ENCODE measurements around the gene INO80D. TPM values are rescaled to one million over a fixed set of nuclear protein-coding genes. Genes with fewer than 3 reads are reported as not detected.

The INO80D gene
- total RNA-seq, 6 experiments from 2014 or later: 5.2 to 9.0 (median 8.2) TPM

DNA sequence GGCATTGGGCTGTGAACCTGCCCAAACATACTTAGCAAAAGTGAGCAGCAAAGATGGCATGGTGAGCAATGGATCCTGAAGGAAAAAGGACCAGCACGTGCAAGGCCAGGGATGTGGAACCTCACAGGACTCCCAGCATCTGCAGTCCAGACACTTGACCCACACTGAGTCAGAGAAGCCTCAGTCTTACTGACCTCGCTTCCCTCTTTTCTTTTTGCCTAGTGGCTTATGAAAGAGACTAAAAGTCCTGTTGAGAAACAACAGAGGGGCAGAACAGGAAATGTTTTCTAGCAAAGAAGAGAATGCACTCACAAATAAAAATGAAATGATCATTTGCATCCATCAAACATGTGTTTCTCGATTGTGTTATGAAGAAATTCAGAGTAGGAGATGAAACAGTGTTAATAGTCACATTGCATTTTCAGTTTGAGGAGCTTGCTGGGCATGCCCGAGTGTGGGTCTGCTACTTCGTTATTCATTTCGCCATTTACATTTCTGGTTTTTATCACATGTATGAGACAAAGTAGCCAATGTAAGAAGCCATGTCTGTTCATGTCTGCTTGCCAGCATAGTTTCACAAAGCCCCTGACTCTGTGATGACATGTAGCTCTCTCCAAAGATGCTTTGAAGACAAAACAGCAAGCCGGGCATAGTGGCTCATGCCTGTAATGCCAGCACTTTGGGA is 118.4 kb downstream of the INO80D start:
- no peaks in the 10 kb centered on the region for H3K36me3 ChIP-seq
- no peaks in the 10 kb centered on the region for H3K9me3 ChIP-seq
- H3K27ac ChIP-seq: no peak overlapping the region
- no peaks in the 10 kb centered on the region for H3K27me3 ChIP-seq
- peaks cover 0 to 12% (median 5%) of the 10 kb centered on the region in 4 donors for H3K4me1 ChIP-seq
- no peak overlapping the region for H3K4me3 ChIP-seq
- TF ChIP-seq, protein P1, sequence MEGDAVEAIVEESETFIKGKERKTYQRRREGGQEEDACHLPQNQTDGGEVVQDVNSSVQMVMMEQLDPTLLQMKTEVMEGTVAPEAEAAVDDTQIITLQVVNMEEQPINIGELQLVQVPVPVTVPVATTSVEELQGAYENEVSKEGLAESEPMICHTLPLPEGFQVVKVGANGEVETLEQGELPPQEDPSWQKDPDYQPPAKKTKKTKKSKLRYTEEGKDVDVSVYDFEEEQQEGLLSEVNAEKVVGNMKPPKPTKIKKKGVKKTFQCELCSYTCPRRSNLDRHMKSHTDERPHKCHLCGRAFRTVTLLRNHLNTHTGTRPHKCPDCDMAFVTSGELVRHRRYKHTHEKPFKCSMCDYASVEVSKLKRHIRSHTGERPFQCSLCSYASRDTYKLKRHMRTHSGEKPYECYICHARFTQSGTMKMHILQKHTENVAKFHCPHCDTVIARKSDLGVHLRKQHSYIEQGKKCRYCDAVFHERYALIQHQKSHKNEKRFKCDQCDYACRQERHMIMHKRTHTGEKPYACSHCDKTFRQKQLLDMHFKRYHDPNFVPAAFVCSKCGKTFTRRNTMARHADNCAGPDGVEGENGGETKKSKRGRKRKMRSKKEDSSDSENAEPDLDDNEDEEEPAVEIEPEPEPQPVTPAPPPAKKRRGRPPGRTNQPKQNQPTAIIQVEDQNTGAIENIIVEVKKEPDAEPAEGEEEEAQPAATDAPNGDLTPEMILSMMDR (IDR thresholded peaks at IDR 0.05): no peak
- no peak for TF ChIP-seq POLR2A (IDR thresholded peaks at IDR 0.05)
- intact Hi-C loops (cut with DNase I): no loop called here
- DNase-seq (no peak), ATAC-seq (no peak)
- 78% methylated on average over 7 of the region's 7 CpGs for WGBS (ENCODE audit: insufficient coverage, low coverage, low lambda C conversion rate, missing lambda C conversion rate)

DNA sequence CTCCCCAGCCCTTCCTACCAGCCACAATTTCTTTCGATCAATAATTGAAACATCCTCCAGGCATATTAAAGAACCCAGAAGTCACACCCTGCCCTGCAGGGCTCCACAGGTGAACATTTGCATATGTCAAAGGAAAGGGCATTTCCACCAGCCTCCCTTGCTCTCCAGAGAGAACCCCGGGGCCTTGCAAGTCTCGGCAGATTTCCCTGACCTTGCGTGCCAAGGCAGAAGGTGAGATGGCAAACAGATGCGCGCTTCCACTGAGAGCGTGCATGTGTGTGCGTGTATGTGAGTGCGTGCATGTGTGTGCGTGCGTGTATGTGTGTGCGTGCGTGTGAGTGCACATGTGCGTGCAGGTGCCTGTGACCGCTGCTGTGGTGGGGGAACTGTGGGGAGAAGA is 120.3 kb downstream of the INO80D start:
- TF ChIP-seq, protein P1 (IDR thresholded peaks at IDR 0.05): no peak
- TF ChIP-seq POLR2A (IDR thresholded peaks at IDR 0.05): no peak
- Histone ChIP-seq H3K4me1 (no peaks in the 10 kb centered on the region), H3K36me3 (no peaks in the 10 kb centered on the region), H3K27me3 (no peaks in the 10 kb centered on the region), H3K9me3 (no peaks in the 10 kb centered on the region), H3K27ac (no peak overlapping the region), H3K4me3 (no peak overlapping the region)
- intact Hi-C loops (cut with DNase I): no loop called here
- DNase-seq: no peak
- ATAC-seq: no peak
- WGBS (ENCODE audit: insufficient coverage, low coverage, low lambda C conversion rate, missing lambda C conversion rate): 97% methylated on average over 15 of the region's 15 CpGs

DNA sequence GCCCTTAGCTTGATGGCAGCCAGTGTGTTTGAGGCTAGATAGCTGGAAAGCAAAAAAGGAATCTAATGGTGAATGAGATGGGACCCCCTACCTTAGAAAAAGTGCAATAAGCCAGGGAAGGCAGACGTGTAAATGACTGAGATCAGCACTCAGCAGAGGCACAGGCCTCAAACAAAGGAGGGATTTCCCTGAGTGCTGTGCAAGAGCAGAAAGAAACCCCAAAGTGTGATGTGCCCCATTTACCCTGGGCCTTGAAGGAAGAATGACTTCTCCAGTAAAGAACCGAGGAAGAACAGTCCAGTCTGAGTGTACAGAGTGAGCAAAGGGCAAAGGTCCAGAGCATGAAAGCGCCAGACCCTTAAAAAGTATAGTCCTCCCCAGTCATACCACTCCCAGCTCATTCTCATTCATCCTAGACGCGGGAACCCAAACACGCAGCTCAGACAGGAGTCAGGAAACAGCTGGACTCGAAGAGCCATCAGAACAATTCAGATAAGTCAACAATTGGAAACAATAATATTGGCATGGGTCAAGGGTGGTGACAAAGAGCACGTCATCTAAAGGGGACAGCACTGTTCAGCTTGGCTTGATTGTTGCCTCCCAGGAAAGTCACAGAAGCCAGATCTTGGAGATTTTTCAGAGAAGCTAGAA is 121.7 kb downstream of the INO80D start:
- Histone ChIP-seq H3K36me3 (no peaks in the 10 kb centered on the region), H3K9me3 (no peaks in the 10 kb centered on the region), H3K4me3 (no peak overlapping the region), H3K27me3 (no peaks in the 10 kb centered on the region), H3K4me1 (no peaks in the 10 kb centered on the region), H3K27ac (no peak overlapping the region)
- TF ChIP-seq, protein P1 (IDR thresholded peaks at IDR 0.05): no peak
- no peak for TF ChIP-seq POLR2A (IDR thresholded peaks at IDR 0.05)
- DNase-seq (no peak), ATAC-seq (no peak)
- intact Hi-C loops (cut with DNase I): no loop called here
- 81% methylated on average over 8 of the region's 8 CpGs for WGBS (ENCODE audit: insufficient coverage, low coverage, low lambda C conversion rate, missing lambda C conversion rate)

DNA sequence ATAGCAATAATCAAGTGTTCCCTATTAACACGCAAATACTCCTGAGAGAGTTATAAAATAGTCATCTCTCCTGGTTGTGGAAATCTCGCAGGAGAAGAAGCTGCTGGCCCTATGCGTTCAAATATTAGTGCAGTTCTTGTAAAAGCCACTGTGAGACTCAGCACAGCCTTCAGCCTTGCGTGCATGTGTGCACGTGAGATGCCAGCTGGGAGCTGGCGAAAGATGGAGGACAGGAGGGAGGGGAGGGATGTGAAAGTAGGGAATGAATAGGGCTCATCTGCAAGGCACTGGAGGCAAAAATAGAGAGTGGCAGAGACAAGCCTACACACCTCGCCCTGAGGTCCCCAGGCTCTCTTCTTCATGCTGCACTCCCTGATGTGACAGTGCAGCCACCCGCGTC is 126.5 kb downstream of the INO80D start:
- no peak overlapping the region for H3K4me3 ChIP-seq
- H3K36me3 ChIP-seq: no peaks in the 10 kb centered on the region
- WGBS (ENCODE audit: insufficient coverage, low coverage, low lambda C conversion rate, missing lambda C conversion rate): 92% methylated on average over 9 of the region's 9 CpGs
- H3K27ac ChIP-seq: no peak overlapping the region
- no peaks in the 10 kb centered on the region for H3K27me3 ChIP-seq
- TF ChIP-seq POLR2A (IDR thresholded peaks at IDR 0.05): no peak
- TF ChIP-seq, protein P1 (IDR thresholded peaks at IDR 0.05): no peak
- ATAC-seq: no peak
- H3K9me3 ChIP-seq: no peaks in the 10 kb centered on the region
- H3K4me1 ChIP-seq: no peaks in the 10 kb centered on the region
- intact Hi-C loops (cut with DNase I): no loop called here
- no peak for DNase-seq
